Measurements from ENCODE around the gene ZFYVE1. TPM values are rescaled to one million over a fixed set of nuclear protein-coding genes. Genes with fewer than 3 reads are reported as not detected.

Gene ZFYVE1
- total RNA-seq, 1 experiment from 2014 or later: 14.2 TPM

- Histone ChIP-seq H2BK12ac (ENCODE audit: insufficient read length, low read depth, low read length) (no peak within 1 kb of the TSS), H4K8ac (replicated peaks; ENCODE audit: insufficient read length, low read depth, low read length) (no peak within 1 kb of the TSS), H3K18ac (ENCODE audit: insufficient read length, low read depth, low read length) (peak within 1 kb of the TSS; percentile 97), H2AK5ac (ENCODE audit: insufficient read length, low read length) (no peak within 1 kb of the TSS), H4K91ac (ENCODE audit: insufficient read length, low read depth, low read length) (no peak within 1 kb of the TSS), H3K27ac (ENCODE audit: insufficient read length, low read depth, low read length) (peak within 1 kb of the TSS; percentile 92), H3K9me3 (ENCODE audit: control insufficient read depth, low read depth, low read length) (no peaks in the 10 kb centered on the region), H3K23ac (ENCODE audit: insufficient read length, low read depth, low read length) (no peak within 1 kb of the TSS), H3K56ac (ENCODE audit: insufficient read length, low read depth, low read length) (no peak within 1 kb of the TSS), H2AFZ (ENCODE audit: low read length) (no peak within 1 kb of the TSS), H3K4ac (ENCODE audit: low read depth, low read length) (no peak within 1 kb of the TSS; the same call in 1 of the 2 replicates), H3K23me2 (ENCODE audit: insufficient read length, low read depth, low read length, poor library complexity, severe bottlenecking) (no peaks in the 10 kb centered on the region), H3K4me1 (ENCODE audit: insufficient read depth, low read length) (no peaks in the 10 kb centered on the region), H3K9ac (ENCODE audit: extremely low read depth, insufficient read length, low read length) (peak within 1 kb of the TSS; percentile 99), H4K20me1 (ENCODE audit: control insufficient read depth, insufficient read depth, insufficient read length) (no peaks in the 10 kb centered on the region), H2BK15ac (ENCODE audit: low read depth, low read length) (no peak within 1 kb of the TSS), H3K4me2 (ENCODE audit: insufficient read depth, insufficient read length, low read length) (peak within 1 kb of the TSS; percentile 81), H3T11ph (ENCODE audit: low read length) (no peak within 1 kb of the TSS), H4K5ac (ENCODE audit: insufficient read length, low read depth, low read length) (peak within 1 kb of the TSS; percentile 60), H2BK120ac (ENCODE audit: low read depth, low read length, poor library complexity, severe bottlenecking) (no peak within 1 kb of the TSS), H3K14ac (ENCODE audit: insufficient read depth, low read length) (peak within 1 kb of the TSS; percentile 99), H2BK20ac (ENCODE audit: low read depth, low read length, poor library complexity, severe bottlenecking) (no peak within 1 kb of the TSS), H3K79me1 (ENCODE audit: insufficient read depth, low read depth, low read length, poor library complexity, severe bottlenecking) (peaks cover 2% of the 10 kb centered on the region), H3K79me2 (ENCODE audit: insufficient read depth, low read length) (peaks cover 42% of the 10 kb centered on the region), H2BK5ac (ENCODE audit: insufficient read length, low read length) (peak within 1 kb of the TSS; percentile 92), H3K27me3 (ENCODE audit: insufficient read depth, low read length) (no peaks in the 10 kb centered on the region)
- TF ChIP-seq, protein P1, sequence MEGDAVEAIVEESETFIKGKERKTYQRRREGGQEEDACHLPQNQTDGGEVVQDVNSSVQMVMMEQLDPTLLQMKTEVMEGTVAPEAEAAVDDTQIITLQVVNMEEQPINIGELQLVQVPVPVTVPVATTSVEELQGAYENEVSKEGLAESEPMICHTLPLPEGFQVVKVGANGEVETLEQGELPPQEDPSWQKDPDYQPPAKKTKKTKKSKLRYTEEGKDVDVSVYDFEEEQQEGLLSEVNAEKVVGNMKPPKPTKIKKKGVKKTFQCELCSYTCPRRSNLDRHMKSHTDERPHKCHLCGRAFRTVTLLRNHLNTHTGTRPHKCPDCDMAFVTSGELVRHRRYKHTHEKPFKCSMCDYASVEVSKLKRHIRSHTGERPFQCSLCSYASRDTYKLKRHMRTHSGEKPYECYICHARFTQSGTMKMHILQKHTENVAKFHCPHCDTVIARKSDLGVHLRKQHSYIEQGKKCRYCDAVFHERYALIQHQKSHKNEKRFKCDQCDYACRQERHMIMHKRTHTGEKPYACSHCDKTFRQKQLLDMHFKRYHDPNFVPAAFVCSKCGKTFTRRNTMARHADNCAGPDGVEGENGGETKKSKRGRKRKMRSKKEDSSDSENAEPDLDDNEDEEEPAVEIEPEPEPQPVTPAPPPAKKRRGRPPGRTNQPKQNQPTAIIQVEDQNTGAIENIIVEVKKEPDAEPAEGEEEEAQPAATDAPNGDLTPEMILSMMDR (conservative IDR thresholded peaks at IDR 0.05): no peak
- Mint-ChIP-seq H3K9me3 (no peaks in the 10 kb centered on the region; a peak in 1 of 5 replicates), H3K36me3 (ENCODE audit: insufficient read depth in 1 of 3, low read depth in 3 of 3) (peaks cover 4 to 37% (median 26%) of the 10 kb centered on the region in 3 experiments; a peak in 6 of 7 replicates), H3K27me3 (ENCODE audit: low read depth) (no peaks in the 10 kb centered on the region; the same call in 1 of the 2 replicates), H3K4me3 (no peak within 1 kb of the TSS), H3K27ac (peak within 1 kb of the TSS in 1 of 3 experiments; percentile 77; a peak in 3 of 7 replicates), H3K4me1 (peaks cover 32 to 36% of the 10 kb centered on the region in 2 experiments)
- no CpG with 5 or more reads among the region's 57 CpGs for WGBS (ENCODE audit: extremely low coverage, insufficient read length, low lambda C conversion rate)
- peak; percentile 97 for DNase-seq
Observed at GRCh38 chr14:73058224-73058921, 31.5 kb upstream of the ZFYVE1 start, which contains the start of gene RBM25. Gene RBM25 (plus strand): TSS chr14:73058534. CDS start chr14:73071642, 13,108 bp downstream.
